Stimulated activated CD4-positive, alpha-beta T cell treated with anti-CD3 and anti-CD28 coated beads, TNF-alpha, amount 100 ng/mL, for 24 hours (primary cell): ENCODE results near the gene TTC33.
"Not testable (repeated sequence)": the region's sequence is repeated elsewhere in the genome, so short reads cannot be mapped to it uniquely, and the experiment has no call there.

ENCODE experiments used
- DNase-seq, 3 experiments: peaks; one replicate each; pipeline ENCODE4 v3.0.0-alpha.2; 2020; ENCODE audit warnings: low read depth in 3 of 3

TTC33 gene, protein sequence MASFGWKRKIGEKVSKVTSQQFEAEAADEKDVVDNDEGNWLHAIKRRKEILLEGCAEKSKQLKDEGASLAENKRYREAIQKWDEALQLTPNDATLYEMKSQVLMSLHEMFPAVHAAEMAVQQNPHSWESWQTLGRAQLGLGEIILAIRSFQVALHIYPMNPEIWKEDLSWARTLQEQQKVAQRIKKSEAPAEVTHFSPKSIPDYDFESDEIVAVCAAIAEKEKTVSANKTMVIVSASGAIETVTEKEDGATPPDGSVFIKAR

DNA sequence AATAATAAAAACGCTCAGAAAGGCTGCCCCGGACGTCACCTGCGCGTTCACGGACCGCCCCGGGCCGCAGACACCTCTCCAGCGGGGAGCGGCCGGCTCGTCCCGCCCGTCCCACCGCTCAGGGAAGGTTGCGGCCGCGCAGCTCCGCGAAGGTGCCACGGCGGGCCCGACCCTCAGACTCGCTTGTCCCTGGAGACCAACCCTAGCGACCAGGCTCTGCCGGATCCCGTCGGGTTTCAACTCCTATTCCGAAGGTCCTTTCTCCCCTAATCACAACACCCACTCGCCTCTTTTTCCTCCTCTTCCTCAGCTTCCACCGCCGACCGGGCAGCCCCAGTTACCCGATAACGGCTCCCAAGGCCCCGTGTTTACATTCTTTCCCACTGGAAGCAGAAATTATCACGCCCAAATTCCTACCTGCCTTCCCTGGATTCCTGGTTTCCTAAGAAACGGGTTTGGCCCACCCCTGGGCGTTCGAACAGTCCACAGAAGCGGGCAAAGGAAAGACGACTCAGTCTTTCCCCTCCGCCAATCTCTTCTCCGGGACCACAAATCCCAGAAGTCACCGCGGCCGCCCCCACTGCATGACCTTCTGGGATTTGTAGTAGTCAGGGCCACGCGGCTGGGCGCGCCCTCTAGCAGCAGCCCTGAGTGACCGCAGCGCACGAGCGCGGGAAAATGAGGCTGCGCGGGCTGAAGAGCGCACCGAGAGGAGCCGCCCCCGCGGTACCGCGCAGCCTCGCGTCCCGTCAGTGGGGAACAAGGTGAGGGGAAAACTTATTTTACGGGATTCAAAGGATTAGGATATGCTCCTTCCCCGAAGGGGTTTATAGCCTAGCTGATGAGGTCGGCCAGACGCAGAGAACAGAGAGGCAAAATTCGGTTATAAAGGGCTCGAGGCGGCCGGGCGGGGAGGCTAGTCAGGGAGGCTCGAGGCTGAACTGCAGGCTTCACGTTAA lies at the start of gene TTC33:
Gene TTC33 (minus strand): TSS at position 555 of the 959 bp plus-strand sequence. CDS start 8,943 bp downstream, outside the sequence.
- peak; percentile 90 to 96 (median 93) for DNase-seq

DNA sequence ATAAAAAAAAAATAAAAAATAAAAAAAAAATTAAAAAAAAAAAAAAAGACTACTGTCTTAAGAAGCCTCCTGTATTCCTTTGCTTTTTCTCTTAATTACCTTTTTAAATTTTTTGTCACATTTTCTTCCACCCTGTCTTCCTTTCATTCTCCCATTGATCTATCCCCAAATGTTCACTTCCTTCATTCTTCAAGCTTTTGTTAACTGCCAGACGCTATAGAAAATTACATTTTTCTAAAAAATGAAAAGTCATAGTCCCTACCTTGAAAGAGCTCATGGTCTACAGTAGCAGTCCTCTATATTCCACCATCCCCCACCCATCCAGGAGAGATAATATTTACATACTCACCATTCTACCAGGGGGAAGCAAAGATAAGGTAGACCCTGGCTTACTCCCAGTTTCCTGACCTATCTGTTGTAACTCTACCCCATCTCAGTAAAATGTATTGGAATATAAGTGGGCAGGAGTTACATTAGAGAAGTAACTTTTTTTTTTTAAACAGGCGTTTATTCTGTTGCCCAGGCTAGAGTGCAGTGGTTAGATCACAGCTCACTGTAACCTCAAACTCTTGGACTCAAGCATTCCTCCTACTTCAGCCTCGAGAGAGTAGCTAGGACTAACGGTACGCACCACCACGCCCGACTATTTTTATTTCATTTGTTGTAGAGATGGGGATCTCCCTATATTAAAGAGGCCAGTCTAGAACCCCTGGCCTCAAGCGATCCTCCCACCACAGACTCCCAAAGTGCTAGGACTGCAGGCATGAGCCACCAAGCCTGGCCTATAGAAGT lies 46.2 kb upstream of the TTC33 start:
- no peak for DNase-seq

DNA sequence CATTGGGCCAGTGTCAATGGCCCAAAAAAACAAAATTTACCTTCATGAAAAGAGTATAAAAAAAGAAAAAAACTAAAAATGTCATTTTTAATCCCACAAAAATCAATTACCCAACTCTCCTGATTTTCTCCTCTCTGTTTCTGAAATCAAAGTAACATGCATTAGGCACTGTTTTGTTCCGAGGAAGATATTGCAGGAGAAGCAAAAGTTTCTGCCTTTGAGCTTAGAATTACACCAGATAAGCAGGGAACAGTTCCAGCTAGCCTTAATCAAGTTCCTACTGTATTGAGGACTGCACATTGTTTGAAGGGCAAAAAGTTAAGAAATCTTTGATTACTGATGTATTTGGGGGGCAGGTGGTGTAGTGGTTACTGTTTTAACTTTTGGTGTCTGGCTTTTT lies 43.5 kb upstream of the TTC33 start:
- DNase-seq = no peak

DNA sequence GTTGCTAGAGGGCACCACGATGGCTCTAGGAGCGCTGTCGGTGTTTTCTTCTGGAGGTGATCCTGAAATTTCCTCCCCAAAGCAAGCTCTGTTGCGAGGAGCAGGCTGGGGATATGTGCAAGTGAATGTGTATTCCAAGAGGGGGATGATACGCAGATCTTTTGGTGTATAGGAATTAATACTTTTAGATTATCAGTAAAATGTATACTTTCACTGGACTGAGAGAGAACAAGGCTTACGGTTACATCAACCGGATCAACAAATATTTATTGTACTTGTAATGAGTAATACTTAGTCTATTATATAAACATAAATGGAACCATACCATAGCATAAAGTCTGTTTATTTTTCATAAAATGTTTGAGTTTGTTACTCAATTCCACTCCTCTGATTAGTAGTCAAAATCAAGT lies 43.0 kb upstream of the TTC33 start:
- no peak for DNase-seq

DNA sequence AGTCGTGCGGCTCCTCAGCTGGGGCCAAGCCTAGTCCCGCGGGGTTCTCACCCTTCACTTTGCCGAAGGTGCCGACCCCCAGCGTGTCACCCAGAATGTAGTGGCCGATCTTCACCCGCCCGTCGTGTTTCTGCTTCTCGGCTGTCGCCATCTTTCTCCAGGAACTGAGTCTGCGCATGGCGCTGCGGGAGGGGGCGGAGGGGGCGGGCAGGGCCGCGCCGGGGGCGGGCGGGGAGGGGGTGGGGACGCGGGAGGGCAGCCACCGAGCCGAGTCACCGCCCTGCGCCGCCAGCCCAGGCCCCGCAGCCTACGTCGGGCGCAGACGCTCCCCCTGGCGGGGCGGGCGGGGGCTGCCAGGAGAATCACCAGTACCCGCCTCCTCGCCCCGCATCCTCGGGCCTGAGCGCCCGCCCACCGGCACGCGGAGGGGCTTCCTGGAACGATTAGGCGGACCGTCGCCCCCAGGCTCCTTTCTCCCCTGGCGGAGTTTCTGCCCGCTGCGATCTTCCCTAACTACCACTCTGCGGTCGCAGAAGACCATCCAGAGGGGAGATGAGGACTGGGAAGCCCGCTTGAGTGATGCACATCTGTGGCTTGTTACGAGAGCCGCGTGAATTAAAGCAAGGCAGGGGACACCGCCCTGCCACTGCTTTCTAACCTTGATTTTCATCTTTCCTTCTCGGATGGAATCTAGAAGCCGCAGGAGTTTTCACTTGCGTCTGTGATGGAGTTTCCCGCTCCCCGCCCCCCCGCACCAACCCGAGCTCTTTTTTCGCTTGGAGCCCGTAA lies 42.4 kb upstream of the TTC33 start, which contains the start of gene PRKAA1:
Gene PRKAA1 (minus strand): TSS at position 363 of the 789 bp plus-strand sequence. CDS start 185 bp downstream, at position 178.
- DNase-seq = peak; percentile 74 to 84 (median 74)

DNA sequence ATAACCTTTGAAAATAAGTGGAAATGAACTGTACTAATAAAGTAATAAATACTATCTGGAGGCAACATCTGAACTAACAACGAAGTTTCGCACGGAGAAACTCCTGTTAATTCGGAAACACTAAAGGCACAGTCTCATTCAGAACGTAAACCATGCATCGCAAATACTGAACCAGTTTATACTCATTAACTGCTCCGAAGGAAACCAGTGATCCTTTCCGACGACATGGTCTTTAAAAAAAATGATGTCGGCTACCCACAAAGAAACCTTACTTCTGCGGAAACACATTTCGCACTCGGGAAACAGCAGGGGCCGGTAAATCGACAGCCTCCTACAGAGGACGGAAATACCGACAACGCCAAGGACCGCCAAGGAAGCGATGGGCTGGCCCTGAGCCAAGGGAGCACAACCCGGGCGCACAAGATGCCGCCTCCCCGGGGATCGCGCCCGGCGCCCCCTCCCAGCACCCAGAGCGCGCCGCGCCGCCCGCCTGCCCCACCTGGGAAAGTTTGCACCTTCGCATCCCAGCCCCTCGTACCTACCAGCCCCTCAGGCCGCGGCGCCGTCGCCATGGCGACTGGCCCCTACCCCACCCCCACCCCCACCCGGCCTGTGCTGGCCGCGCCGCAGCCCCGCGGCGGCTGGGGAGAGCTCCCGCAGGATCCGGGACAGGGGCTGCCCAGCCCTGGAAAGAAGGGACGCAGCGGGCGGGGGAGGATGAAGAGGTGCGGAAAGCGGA lies 41.7 kb upstream of the TTC33 start:
- peak; percentile 58 to 76 (median 60) for DNase-seq

DNA sequence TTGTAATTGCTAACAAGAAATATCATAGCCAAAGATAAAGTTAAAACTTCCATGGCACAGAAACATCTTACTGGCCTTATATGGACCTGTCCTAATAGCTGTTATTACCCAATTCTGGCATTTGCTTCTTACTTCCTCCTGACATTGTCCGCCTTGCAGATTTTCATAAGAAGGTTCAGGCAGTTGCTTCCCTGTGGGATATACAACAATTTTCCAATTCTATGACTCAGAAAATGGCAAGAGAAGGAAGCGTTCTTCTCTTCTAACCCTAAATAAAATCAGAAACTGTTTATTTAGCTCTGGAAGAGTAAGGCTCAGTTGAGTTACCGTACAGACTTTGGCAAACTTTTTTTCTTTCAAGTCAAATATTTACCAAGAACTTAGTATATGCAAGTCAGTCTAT lies 40.7 kb upstream of the TTC33 start:
- DNase-seq = no peak

DNA sequence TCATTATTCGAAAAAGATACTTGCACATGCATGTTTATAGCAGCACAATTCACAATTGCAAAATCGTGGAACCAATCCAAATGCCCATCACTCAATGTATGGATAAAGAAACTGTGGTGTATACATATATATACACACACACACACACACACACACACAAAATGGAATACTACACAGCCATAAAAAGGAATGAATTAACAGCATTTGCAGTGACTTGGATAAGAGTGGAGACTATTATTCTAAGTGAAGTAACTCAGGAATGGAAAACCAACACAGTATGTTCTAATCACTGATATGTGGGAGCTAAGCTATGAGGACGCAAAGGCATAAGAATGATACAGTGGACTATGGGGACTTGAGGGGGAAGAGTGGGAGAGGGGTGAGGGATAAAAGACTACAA lies 39.1 kb upstream of the TTC33 start:
- DNase-seq = not testable (repeated sequence)

DNA sequence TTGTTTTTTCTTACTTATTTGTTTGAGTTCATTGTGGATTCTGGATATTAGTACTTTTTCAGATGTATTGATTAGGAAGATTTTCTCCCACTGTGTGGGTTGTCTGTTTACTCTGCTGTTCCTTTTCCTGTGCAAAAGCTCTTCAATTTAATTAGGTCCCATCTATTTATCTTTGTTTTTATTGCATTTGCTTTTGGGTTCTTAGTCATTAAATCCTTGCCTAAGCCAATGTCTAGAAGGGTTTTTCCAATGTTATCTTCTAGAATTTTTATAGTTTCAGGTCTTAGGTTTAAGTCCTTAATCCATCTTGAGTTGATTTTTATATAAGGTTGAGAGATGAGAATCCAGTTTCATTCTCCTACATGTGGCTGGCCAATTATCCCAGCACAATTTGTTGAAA lies 38.6 kb upstream of the TTC33 start:
- DNase-seq = not testable (repeated sequence)

DNA sequence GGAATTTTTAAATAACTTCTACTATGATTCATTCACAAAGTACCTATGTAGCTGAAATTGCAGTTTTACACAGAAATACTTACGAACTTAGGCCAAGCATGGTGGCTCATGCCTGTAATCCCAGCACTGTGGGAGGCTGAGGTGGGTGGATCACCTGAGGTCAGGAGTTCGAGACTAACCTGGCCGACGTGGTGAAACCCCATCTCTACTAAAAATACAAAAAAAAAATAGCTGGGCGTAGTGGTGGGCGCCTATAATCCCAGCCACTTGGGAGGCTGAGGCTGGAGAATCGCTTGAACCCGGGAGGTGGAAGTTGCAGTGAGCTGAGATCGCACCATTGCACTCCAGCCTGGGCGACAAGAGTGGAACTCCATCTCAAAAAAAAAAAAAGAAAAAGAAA lies 36.9 kb upstream of the TTC33 start:
- DNase-seq = not testable (repeated sequence)

DNA sequence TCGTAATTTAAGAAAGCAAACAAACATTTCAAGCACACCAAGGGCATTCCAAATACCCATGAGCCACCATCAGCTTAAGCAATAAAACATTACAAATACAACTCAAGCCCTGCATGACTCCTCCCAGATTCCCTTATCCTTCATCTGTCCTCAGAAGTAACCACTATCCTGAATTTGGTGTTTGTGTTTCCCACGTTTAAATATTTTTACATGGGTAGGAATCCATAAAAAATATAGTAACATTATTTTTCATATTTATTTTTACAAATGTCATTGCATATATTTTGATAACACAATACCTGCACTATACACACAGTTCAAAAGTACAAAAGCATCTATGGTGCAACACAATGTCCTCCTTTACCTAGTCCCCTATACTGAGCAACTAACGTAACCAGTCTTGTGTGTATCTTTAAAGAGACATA lies 36.0 kb upstream of the TTC33 start:
- no peak for DNase-seq

DNA sequence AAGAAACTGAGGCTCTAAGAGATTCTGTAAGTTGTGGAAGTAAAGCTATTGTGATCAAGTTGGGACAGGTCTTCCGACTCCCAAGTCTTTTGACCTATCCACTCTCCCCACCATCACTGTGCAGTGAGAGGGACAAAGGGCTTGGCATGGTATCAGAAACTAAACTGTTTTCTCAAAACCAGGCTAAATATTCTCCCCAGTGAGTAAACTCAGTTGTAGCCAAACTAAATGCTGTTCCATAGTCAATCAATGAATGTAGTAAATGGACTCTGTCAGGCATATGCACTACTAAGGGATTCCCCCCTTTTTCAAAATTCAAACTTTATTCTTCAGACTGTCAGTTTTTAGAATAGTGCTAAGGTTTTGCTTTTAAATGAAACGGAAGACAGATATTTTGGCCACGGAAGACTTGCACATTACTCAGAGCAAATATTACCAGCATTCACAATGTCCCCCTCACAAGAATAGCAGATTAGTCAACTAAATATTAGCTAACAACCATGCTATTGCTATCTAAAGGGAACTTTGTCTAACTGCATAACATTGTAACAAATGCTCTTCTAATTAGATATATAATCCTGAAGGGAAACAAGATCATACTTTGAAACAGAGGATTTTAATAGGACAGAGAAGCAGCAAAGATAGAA lies 35.3 kb upstream of the TTC33 start:
- DNase-seq = no peak

DNA sequence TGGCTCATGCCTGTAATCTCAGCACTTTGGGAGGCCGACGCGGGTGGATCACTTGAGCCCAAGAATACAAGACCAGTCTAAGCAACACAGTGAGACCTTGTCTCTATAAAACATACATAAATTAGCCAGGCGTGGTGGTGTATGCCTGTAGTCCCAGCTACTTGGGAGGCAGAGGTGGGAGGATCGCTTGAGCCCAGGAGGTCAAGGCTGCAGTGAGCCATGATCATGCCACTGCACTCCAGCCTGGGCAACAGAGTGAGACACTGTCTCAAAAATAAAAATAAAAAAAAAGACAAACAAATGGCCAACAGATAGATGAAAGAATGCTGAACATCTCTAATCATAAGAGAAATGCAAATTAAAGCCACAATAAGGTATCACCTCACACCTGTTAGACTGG lies 33.2 kb upstream of the TTC33 start:
- DNase-seq = not testable (repeated sequence)

DNA sequence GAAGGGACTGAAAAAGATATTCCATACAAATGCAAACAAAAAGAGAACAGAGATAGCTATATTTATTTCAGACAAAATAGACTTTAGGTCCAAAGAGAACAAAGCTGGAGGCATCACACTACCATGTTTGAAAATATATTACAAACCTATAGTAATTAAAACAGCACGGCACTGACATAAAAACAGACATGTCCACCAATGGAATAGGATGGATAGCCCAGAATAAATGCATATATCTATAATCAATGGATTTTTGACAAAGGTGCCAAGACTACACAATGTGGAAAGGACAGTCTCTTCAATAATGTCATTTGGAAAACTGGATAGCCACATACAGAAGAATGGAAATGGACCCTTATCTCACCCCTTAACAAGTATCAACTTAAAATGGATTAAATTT lies 32.2 kb upstream of the TTC33 start:
- no peak for DNase-seq

DNA sequence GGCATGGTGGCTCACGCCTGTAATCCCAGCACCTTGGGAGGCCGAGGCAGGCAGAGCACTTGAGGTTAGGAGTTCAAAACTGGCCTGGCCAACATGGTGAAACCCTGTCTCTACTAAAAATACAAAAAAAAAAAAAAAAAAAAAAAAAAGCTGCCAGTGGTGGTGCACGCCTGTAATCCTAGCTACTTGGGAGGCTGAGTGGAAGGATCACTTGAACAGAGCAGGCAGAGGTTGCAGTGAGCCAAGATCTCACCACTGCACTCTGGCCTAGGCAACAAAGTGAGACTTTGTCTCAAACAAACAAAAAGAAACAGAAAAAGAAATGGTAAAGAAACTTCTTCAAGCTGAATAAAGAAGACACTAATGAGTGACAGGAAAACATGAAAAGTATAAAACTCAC lies 30.9 kb upstream of the TTC33 start:
- DNase-seq = not testable (repeated sequence)

DNA sequence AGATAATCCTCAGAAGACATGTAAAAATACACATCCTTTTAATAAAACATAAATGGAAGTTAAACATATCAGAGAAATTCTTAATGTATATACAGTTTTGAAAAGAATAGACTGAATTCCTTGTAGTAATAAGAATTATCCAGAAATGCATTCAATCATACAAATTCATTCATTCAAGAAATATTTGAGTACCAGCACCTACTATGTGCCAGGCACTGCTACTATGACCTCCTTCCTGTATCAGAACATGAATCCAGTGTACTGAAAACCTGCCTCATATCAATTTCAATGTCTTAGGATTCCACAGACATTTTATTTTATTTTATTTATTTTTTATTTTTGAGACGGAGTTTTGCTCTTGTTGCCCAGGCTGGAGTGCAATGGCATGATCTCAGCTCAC lies 29.2 kb upstream of the TTC33 start:
- no peak for DNase-seq

DNA sequence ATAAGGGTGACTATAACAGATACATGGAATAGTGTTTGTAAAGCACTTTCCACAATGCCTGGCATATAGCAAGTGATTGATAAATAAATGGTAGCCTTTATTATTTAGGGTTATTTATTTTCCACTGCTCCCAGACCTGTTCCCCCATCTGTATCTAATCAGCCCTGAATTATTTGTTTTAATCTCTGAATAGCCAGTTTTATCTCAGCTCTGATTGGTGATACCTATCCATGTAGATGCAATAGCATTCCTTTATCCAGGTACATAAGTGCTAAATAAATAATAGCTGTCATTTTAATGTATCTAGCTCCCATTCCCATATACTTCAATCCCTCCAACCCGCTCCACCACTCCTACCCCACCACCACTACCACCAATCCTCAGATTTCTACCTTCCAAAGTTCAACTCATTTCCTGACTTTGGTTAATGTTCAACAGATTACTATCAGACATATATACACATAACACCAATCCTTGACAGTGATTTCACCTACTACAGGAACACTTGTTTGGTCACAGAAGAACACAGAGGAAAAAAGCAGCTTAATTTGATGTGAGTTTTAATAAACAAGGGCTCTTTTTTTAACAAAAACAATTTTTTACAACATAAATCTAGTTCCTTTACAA lies 28.4 kb upstream of the TTC33 start:
- DNase-seq = no peak

DNA sequence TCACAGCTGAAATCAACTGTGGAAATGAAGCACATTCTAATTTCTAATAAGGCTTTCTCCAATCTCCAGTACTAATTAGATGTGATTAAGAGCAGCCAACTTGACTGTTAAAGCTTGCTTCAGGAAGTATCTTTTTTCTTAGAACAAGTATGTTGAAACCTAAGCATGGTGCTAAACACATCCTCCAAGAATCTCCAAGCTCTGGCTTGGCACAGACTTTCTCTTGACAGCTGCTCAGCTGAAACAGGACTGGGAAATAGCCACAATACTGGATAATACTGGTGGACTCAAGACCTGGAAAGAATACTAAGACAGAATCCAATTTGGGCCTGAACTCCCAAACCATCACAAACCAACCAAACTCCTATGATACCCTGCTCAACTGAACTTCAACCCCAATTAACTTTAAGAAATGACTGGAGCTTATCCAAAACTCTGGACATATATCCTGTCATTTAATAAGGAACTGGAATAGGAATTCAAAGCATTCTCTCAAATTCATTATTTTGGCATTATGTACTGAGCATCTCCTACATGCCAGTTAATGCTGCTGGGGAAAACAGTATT lies 26.2 kb upstream of the TTC33 start:
- no peak for DNase-seq

DNA sequence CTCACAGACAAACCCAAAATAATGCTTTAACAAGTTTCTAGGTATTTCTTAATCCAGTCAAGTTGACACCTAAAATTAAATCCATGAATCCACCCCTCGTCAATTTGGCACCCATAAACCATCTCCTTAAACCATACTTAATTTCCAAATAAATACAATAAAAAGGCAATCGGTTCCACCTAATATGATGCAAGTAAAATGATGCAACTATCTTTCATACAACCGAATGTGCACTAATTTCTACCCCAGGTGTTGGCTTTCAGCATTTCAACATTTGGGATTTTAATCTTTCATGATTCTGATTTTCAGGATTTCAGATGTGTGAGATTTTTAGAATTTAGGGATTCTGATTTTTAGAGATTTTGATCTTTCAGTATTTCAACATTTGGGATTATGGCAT lies 25.1 kb upstream of the TTC33 start:
- no peak for DNase-seq
